GM12878 (cell line): ENCODE data around the gene SFT2D1. TPM values are rescaled to one million over a fixed set of nuclear protein-coding genes. Genes with fewer than 3 reads are reported as not detected.
"Not testable (repeated sequence)": the region's sequence is repeated elsewhere in the genome, so short reads cannot be mapped to it uniquely, and the experiment has no call there.

Experiments used
- ATAC-seq: fragments of 200-7000 bp; cut with Tn5 transposase; 3 replicates; pipeline ENCODE4 v1.9.1; 2020; ENCODE audit warnings: mild to moderate bottlenecking, moderate library complexity
- BruUV-seq: library from RNA; stranded (reverse); fragments of 400-500 nt; replicated peaks from 2 replicates; lab custom pipeline; 2021; lab: Mats Ljungman, UMichigan
- CTCF ChIA-PET: fragments of 300-600 bp; sonication (Branson Sonifier 250); formaldehyde crosslinking; extraction: SDS; loops from one replicate; lab custom pipeline; 2021; ENCODE audit warnings: inconsistent platforms; lab: Yijun Ruan, JAX
- POLR2A ChIA-PET: fragments of 350-600 bp; formaldehyde crosslinking; extraction: SDS; loops from one replicate; lab custom pipeline; 2021; ENCODE audit warnings: inconsistent platforms; lab: Charles Lee
- RAD21 ChIA-PET: fragments of 300-600 bp; sonication (Branson Sonifier 250); formaldehyde crosslinking; loops from one replicate; lab custom pipeline; 2023; ENCODE audit warnings: antibody characterized with exemption; ENCODE audit not compliant: unreplicated experiment; lab: Charles Lee
- SMC1A ChIA-PET: fragments of 300-600 bp; sonication (Branson Sonifier 250); formaldehyde crosslinking; loops from one replicate; lab custom pipeline; 2023; ENCODE audit not compliant: unreplicated experiment, uncharacterized antibody; lab: Charles Lee
- DNase-seq: peaks from one replicate; pipeline ENCODE4 v3.0.0-alpha.2; 2011; ENCODE audit warnings: low read depth, low spot score
- FAIRE-seq: peaks from 3 replicates; lab custom pipeline; 2011; peaks lifted over from hg19 to GRCh38; lab: Jason Lieb, UNC
- H2AFZ ChIP-seq: 2 replicates; pipeline ENCODE4 v1.6.0; 2011; ENCODE audit warnings: low read depth, low read length, control low read depth; ENCODE audit not compliant: control insufficient read depth
- H3K27ac ChIP-seq: 2 replicates; pipeline ENCODE4 v1.5.1; 2011; ENCODE audit warnings: control low read depth; ENCODE audit not compliant: control insufficient read depth, insufficient read depth
- H3K27me3 ChIP-seq, 2 experiments: replicated peaks in 1 of 2; 2 replicates each; pipeline versions ENCODE4 v1.6.0 to v1.6.1; 2011; ENCODE audit warnings: low read length in 1 of 2; ENCODE audit not compliant: control insufficient read depth in 2 of 2, insufficient read depth in 2 of 2
- H3K36me3 ChIP-seq, 2 experiments: 2 replicates each; pipeline ENCODE4 v1.5.1; 2011; ENCODE audit warnings: low read length in 1 of 2; ENCODE audit not compliant: control insufficient read depth in 2 of 2, insufficient read depth in 2 of 2
- H3K4me1 ChIP-seq: 2 replicates; pipeline ENCODE4 v1.6.1; 2011; ENCODE audit warnings: mild to moderate bottlenecking, low read length, moderate library complexity, mixed read lengths; ENCODE audit not compliant: control insufficient read depth, insufficient read depth
- H3K4me2 ChIP-seq: 2 replicates; pipeline ENCODE4 v1.6.0; 2011; ENCODE audit warnings: control low read depth; ENCODE audit not compliant: control insufficient read depth, insufficient read depth
- H3K4me3 ChIP-seq: fragments of 200-600 bp; sonication (generic); 2 replicates; pipeline ENCODE4 v1.5.1; 2016
- H3K79me2 ChIP-seq: 2 replicates; pipeline ENCODE4 v1.6.0; 2011; ENCODE audit warnings: low read length; ENCODE audit not compliant: control insufficient read depth, insufficient read depth
- H3K9ac ChIP-seq: 2 replicates; pipeline ENCODE4 v1.8.0; 2011; ENCODE audit warnings: low read length, control low read depth, mixed read lengths; ENCODE audit not compliant: control insufficient read depth, insufficient read depth
- H3K9me3 ChIP-seq: replicated peaks from 3 replicates; pipeline ENCODE4 v1.5.1; 2011; ENCODE audit warnings: mild to moderate bottlenecking, low read length; ENCODE audit not compliant: control insufficient read depth, insufficient read depth
- H4K20me1 ChIP-seq: 2 replicates; pipeline ENCODE4 v1.6.0; 2011; ENCODE audit not compliant: control insufficient read depth, insufficient read depth
- WGBS: methylation state at CpG from one replicate; pipeline ENCODE4 v1.1.6; 2016; ENCODE audit warnings: low lambda C conversion rate; ENCODE audit not compliant: insufficient replicate concordance, insufficient coverage; ENCODE audit errors: missing lambda C conversion rate; 5-methylcytosine and 5-hydroxymethylcytosine counted together
- in situ Hi-C: fragments of 300-500 bp; cut with MboI; formaldehyde crosslinking; loops from 9 replicates; pipeline ENCODE4 v1.14.3; 2018; ENCODE audit warnings: mixed read lengths
- intact Hi-C: fragments of 100-400 bp; cut with micrococcal nuclease; formaldehyde crosslinking; loops from one replicate; pipeline ENCODE4 v1.14.2; 2022; ENCODE audit not compliant: unreplicated experiment
- polyA plus RNA-seq, 11 experiments: library from polyadenylated mRNA; depleted of rRNA in 4 of 11; unstranded in 6 of 11; stranded (reverse) in 5 of 11; fragments of >200 nt; fragmentation: Nextera tagmentation in 4 of 11; fragmentation: Illumina TruSeq in 1 of 11; extraction: Ambion mirVana in 4 of 11; extraction: Trizol in 1 of 11; gene quantifications; 1 replicate in 1 of 11; 2 replicates in 10 of 11; pipeline versions ENCODE4 v1.2.1 to v1.2.3, GENCODE V29; 2011 to 2016; ENCODE audit warnings: inconsistent platforms in 2 of 11, missing spikeins in 2 of 11, low read depth in 1 of 11
- total RNA-seq, 4 experiments: library from RNA; depleted of rRNA in 3 of 4; stranded (reverse); fragments of >200 nt in 3 of 4; fragmentation: Illumina TruSeq in 1 of 4; extraction: Trizol in 1 of 4; gene quantifications; 2 replicates each; pipeline versions ENCODE4 v1.2.1 to v1.2.3, GENCODE V29; 2013 to 2021

Gene SFT2D1
- total and polyA plus RNA-seq, 10 of the 15 experiments (the other 5 are each of a cell fraction or from before 2014, with no cell fraction given): 69.5 to 281 (median 124) TPM

DNA sequence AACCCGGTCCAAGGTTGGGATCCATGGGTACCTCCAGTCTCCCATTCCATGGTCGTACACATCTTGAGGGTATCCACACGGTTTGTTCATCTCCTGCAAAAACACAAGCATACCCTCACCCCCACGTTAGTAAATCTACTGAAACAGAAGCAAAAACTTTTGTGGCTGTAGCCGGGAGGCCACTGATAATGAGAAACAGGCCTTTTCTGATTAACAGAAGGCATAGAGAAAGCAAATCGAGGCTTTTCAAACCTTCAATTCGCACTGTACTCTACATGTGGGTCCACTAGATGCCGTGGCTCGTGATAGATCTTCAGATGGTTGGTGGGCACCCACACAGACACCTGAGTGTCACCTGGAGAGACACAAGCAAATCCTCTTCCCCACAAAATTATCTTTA is 3.3 kb upstream of the SFT2D1 start:
- BruUV-seq, H3K36me3 ChIP-seq, RAD21 ChIA-PET, H3K4me1 ChIP-seq, DNase-seq, in situ Hi-C loops, H2AFZ ChIP-seq, H3K9me3 ChIP-seq, H4K20me1 ChIP-seq, ATAC-seq, H3K27ac ChIP-seq, H3K9ac ChIP-seq, CTCF ChIA-PET, H3K27me3 ChIP-seq, H3K4me3 ChIP-seq, H3K4me2 ChIP-seq, FAIRE-seq: not testable (repeated sequence)
- SMC1A ChIA-PET: interaction anchor here (1.3 to 1.4 kb wide), 2 partner anchors 9 to 70 kb away, joined by 4 read pairs; no protein-coding TSS in a partner anchor
- intact Hi-C loops: loop anchor here (10.0 kb wide), 1 partner anchor 809 kb away; the partner anchor contains the start of gene GPR31
- peaks cover 27% of the 10 kb centered on the region for H3K79me2 ChIP-seq
- 79% methylated on average over 9 of the region's 9 CpGs for WGBS
- POLR2A ChIA-PET: interaction anchor here (1.9 kb wide), 1 partner anchor 20 kb away, joined by 6 read pairs; no protein-coding TSS in a partner anchor

DNA sequence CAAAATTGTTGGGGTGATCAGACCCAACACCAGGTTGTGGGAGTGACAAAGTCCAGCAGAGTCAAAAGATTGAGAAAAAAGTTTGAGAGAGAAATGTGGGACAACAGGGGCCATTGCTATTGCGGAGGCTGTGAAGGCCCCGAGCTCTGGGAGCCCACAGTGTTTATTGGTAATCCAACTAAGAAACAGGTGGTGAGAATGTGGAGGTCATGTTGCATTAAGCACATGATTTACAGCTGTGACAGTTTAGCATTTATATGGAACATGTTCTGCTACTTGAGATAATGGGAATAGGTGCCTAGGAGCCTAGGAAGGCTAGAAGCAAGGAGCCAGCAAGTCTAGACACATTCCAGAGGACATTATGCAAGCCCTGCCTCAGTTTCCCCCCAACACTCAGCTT is 2.6 kb upstream of the SFT2D1 start:
- H3K4me3 ChIP-seq, H3K4me1 ChIP-seq, ATAC-seq, DNase-seq, H3K27ac ChIP-seq, FAIRE-seq, H3K27me3 ChIP-seq, H3K4me2 ChIP-seq, H3K9ac ChIP-seq, H2AFZ ChIP-seq, H3K9me3 ChIP-seq, in situ Hi-C loops, H4K20me1 ChIP-seq, BruUV-seq, H3K36me3 ChIP-seq: not testable (repeated sequence)
- intact Hi-C loops: loop anchor here (10.0 kb wide), 1 partner anchor 810 kb away; the partner anchor contains the start of gene GPR31
- ChIA-PET SMC1A (interaction anchor here (0.8 to 1.4 kb wide), 3 partner anchors 8 to 69 kb away, joined by 4 read pairs; no protein-coding TSS in a partner anchor), RAD21 (interaction anchor here (0.6 to 1.0 kb wide), 2 partner anchors 22 to 36 kb away, joined by 3 read pairs; no protein-coding TSS in a partner anchor), CTCF (interaction anchor here (0.9 to 2.7 kb wide), 2 partner anchors 9 to 36 kb away, joined by 3 to 21 read pairs; no protein-coding TSS in a partner anchor), POLR2A (interaction anchor here (1.2 to 1.9 kb wide), 2 partner anchors 19 to 36 kb away, joined by 3 to 6 read pairs; no protein-coding TSS in a partner anchor)
- WGBS: 94% methylated on average over 2 of the region's 2 CpGs
- H3K79me2 ChIP-seq: peaks cover 34% of the 10 kb centered on the region
